IPS DF 6.9 (cell line): Measurements from ENCODE around the gene HSPA4L.

Experiments used
- DNase-seq: peaks from one replicate; pipeline ENCODE4 v3.0.0-alpha.2; 2013; ENCODE audit warnings: low read depth, low spot score
- H3K27ac ChIP-seq: one replicate; pipeline ENCODE4 v1.5.1; 2013; ENCODE audit warnings: low read length, control low read depth
- H3K27me3 ChIP-seq: 2 replicates; pipeline ENCODE4 v1.6.1; 2013; ENCODE audit warnings: mild to moderate bottlenecking, low read length; ENCODE audit not compliant: control insufficient read depth, insufficient read depth
- H3K36me3 ChIP-seq: 2 replicates; pipeline ENCODE4 v1.6.1; 2013; ENCODE audit warnings: low read length; ENCODE audit not compliant: control insufficient read depth, insufficient read depth
- H3K4me1 ChIP-seq: 2 replicates; pipeline ENCODE4 v1.6.1; 2013; ENCODE audit warnings: low read length; ENCODE audit not compliant: control insufficient read depth, insufficient read depth
- H3K4me3 ChIP-seq: 2 replicates; pipeline ENCODE4 v1.5.1; 2013; ENCODE audit warnings: mild to moderate bottlenecking, low read length
- H3K9me3 ChIP-seq: 2 replicates; pipeline ENCODE4 v1.6.1; 2013; ENCODE audit warnings: low read length, inconsistent platforms; ENCODE audit not compliant: control insufficient read depth, insufficient read depth
- WGBS: extraction: QIAGEN DNeasy Blood & Tissue Kit; methylation state at CpG from one replicate; pipeline ENCODE4 v1.1.7; 2013; ENCODE audit warnings: mixed read lengths, missing lambda C conversion rate; ENCODE audit not compliant: insufficient read length, insufficient coverage; 5-methylcytosine and 5-hydroxymethylcytosine counted together

Gene HSPA4L

GRCh38 chr4:127782275-127783025 lies at the start of gene HSPA4L:
Gene HSPA4L (plus strand): TSS chr4:127782322. CDS start chr4:127782551, 229 bp downstream.
- H3K4me1 ChIP-seq = 0 out of 2 replicates have a peak, but pooled peaks cover 2% of the 10 kb centered on the region
- H3K9me3 ChIP-seq = no peaks in the 10 kb centered on the region
- peaks cover 8% of the 10 kb centered on the region; the same call in 1 of the 2 replicates for H3K27me3 ChIP-seq
- no peak for DNase-seq
- H3K27ac ChIP-seq = no peak within 1 kb of the TSS
- no CpG with 5 or more reads among the region's 63 CpGs for WGBS
- no peaks in the 10 kb centered on the region for H3K36me3 ChIP-seq
- H3K4me3 ChIP-seq = peak within 1 kb of the TSS; percentile 40; the same call in 1 of the 2 replicates

- H3K27ac ChIP-seq = no peak overlapping the region
- no peaks in the 10 kb centered on the region for H3K9me3 ChIP-seq
- H3K36me3 ChIP-seq = no peaks in the 10 kb centered on the region
- DNase-seq = peak; percentile 9
- H3K4me1 ChIP-seq = no peaks in the 10 kb centered on the region
- no CpG with 5 or more reads among the region's 8 CpGs for WGBS
- no peak overlapping the region for H3K4me3 ChIP-seq
- no peaks in the 10 kb centered on the region for H3K27me3 ChIP-seq
Measured at GRCh38 chr4:127732623-127733328, 49.3 kb upstream of the HSPA4L start.

- DNase-seq = no peak
- WGBS = no CpG with 5 or more reads among the region's 2 CpGs
- H3K4me3 ChIP-seq = no peak overlapping the region
Measured at GRCh38 chr4:127734976-127735375, 47.1 kb upstream of the HSPA4L start.

DNA sequence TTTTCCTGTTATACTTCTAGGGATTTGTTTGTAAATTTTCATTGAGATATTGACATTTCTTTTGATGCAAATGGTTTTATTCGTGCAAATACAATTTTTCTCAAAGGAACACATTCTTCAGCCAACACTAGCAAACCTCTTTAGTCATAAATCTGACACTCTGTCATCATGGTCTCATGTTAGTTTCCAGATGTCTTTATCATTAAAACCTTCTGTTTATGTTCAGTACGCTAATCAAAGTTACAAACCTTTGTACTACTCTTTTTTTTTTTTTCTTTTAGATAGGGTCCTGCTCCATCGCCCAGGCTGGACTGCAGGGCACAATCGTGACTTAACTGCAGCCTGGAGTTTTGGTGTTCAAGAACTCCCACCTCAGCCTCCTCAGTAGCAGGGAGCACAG lies 44.8 kb upstream of the HSPA4L start:
- Histone ChIP-seq H3K4me3 (no peak overlapping the region), H3K27ac (no peak overlapping the region), H3K9me3 (no peaks in the 10 kb centered on the region), H3K36me3 (no peaks in the 10 kb centered on the region), H3K4me1 (no peaks in the 10 kb centered on the region), H3K27me3 (no peaks in the 10 kb centered on the region)
- no CpG with 5 or more reads among the region's 4 CpGs for WGBS
- DNase-seq = no peak

More at GRCh38 chr4:127734976-127735375, 47.1 kb upstream of the HSPA4L start:
- H3K36me3 ChIP-seq = no peaks in the 10 kb centered on the region
- H3K9me3 ChIP-seq = no peaks in the 10 kb centered on the region
- no peaks in the 10 kb centered on the region for H3K4me1 ChIP-seq
- no peak overlapping the region for H3K27ac ChIP-seq
- no peaks in the 10 kb centered on the region for H3K27me3 ChIP-seq

DNA sequence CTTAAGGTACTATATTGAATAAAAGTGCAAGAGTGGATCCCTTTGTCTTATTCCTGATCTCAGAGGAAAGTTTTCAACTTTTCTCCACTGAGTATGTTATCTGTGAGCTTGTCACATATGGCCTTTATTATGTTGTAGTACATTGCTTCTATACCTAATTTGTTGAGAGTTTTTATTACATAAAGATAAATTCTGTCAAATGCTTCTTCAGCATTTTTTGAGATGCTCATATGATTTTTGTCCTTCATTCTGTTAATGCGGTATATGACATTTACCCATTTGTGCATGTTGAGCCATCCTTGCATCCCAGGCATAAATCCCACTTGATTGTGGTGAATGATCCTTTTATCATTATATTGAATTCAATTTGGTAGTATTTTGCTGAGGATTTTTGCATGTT lies 40.9 kb upstream of the HSPA4L start:
- no CpG with 5 or more reads among the region's 1 CpG for WGBS
- H3K4me1 ChIP-seq = no peaks in the 10 kb centered on the region
- no peaks in the 10 kb centered on the region for H3K27me3 ChIP-seq
- no peak for DNase-seq
- H3K4me3 ChIP-seq = no peak overlapping the region
- H3K27ac ChIP-seq = no peak overlapping the region
- H3K9me3 ChIP-seq = no peaks in the 10 kb centered on the region
- no peaks in the 10 kb centered on the region for H3K36me3 ChIP-seq

DNA sequence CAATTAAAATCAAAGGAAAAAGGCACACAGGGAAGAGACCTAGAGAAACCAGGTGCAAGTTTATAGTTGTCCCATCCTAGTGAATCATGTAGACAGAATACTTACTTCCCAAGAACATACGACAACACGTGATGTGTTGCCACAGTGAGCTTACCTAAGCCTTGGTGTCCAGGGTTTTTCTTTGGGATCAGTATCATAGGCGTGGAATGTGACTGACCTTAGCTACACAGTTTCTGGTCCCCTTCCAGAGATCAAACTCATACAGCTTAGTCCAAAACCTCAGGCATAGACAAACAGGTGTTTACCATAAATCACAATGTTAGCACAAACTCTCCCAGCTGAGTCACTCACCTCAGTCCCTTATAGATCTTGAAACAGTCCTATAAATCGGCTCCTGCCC lies 34.2 kb upstream of the HSPA4L start:
- no peak for DNase-seq
- no CpG with 5 or more reads among the region's 4 CpGs for WGBS
- no peaks in the 10 kb centered on the region for H3K36me3 ChIP-seq
- H3K4me3 ChIP-seq = no peak overlapping the region
- H3K9me3 ChIP-seq = no peaks in the 10 kb centered on the region
- H3K4me1 ChIP-seq = no peaks in the 10 kb centered on the region
- H3K27me3 ChIP-seq = no peaks in the 10 kb centered on the region
- H3K27ac ChIP-seq = no peak overlapping the region

- H3K27me3 ChIP-seq = no peaks in the 10 kb centered on the region
- H3K4me1 ChIP-seq = no peaks in the 10 kb centered on the region
- WGBS = no CpG with 5 or more reads among the region's 2 CpGs
- DNase-seq = no peak
- H3K27ac ChIP-seq = no peak overlapping the region
- no peak overlapping the region for H3K4me3 ChIP-seq
- H3K36me3 ChIP-seq = no peaks in the 10 kb centered on the region
- H3K9me3 ChIP-seq = no peaks in the 10 kb centered on the region
Measured at GRCh38 chr4:127748957-127749356, 33.2 kb upstream of the HSPA4L start.

DNA sequence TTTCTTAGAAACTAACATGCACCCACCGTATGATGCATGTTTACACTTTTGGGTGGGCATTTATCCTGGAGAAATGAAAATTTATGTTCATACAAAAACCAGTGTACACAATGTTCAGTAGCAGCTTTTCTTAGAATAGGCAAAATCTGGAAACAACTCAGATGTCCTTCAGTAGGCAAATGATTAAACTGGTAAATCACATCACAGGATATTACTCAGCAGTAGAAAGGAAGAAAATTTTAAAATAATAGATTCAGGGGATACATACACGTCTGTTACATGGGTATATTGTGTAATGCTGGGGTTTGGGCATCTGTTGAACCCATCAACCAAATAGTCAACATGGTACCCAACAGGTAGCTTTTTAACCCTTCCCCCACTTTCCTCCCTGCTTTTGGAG lies 25.2 kb upstream of the HSPA4L start:
- WGBS = no CpG with 5 or more reads among the region's 2 CpGs
- H3K4me3 ChIP-seq = no peak overlapping the region
- no peaks in the 10 kb centered on the region for H3K27me3 ChIP-seq
- no peak for DNase-seq
- H3K4me1 ChIP-seq = no peaks in the 10 kb centered on the region
- no peaks in the 10 kb centered on the region for H3K9me3 ChIP-seq
- no peaks in the 10 kb centered on the region for H3K36me3 ChIP-seq
- H3K27ac ChIP-seq = no peak overlapping the region

GRCh38 chr4:127759228-127759820 lies 22.8 kb upstream of the HSPA4L start:
- Histone ChIP-seq H3K27ac (no peak overlapping the region), H3K4me1 (no peaks in the 10 kb centered on the region), H3K4me3 (no peak overlapping the region), H3K27me3 (no peaks in the 10 kb centered on the region), H3K9me3 (no peaks in the 10 kb centered on the region), H3K36me3 (no peaks in the 10 kb centered on the region)
- DNase-seq = no peak
- WGBS = no CpG with 5 or more reads among the region's 2 CpGs

GRCh38 chr4:127759893-127760292 lies 22.2 kb upstream of the HSPA4L start:
- no CpG with 5 or more reads among the region's 3 CpGs for WGBS
- H3K36me3 ChIP-seq = no peaks in the 10 kb centered on the region
- H3K4me1 ChIP-seq = no peaks in the 10 kb centered on the region
- no peak overlapping the region for H3K27ac ChIP-seq
- DNase-seq = no peak
- no peak overlapping the region for H3K4me3 ChIP-seq
- no peaks in the 10 kb centered on the region for H3K9me3 ChIP-seq
- no peaks in the 10 kb centered on the region for H3K27me3 ChIP-seq
